ENCODE measurements around the gene MTSS2. TPM values are rescaled to one million over a fixed set of nuclear protein-coding genes. Genes with fewer than 3 reads are reported as not detected.

The MTSS2 gene
- total and polyA plus RNA-seq, 2 of the 8 experiments (the other 6 are each of a cell fraction or from before 2014, with no cell fraction given) = 23.3 to 36.7 TPM

GRCh38 chr16:70709942-70710341, 24.1 kb upstream of the MTSS2 start:
- Histone ChIP-seq H2AK5ac (ENCODE audit: low read depth, low read length) (no peak overlapping the region), H3K56ac (replicated peaks; ENCODE audit: insufficient read length, low read depth, low read length) (no peak overlapping the region), H2BK12ac (ENCODE audit: low read depth, low read length) (peak overlapping the region; percentile 63; the same call in 1 of the 2 replicates), H3K9me3 (ENCODE audit: insufficient read depth in 2 of 2, low read depth in 1 of 2, low read length in 1 of 2) (no peaks in the 10 kb centered on the region), H2BK5ac (ENCODE audit: low read depth, low read length) (no peak overlapping the region), H4K20me1 (replicated peaks in 1 of 2; ENCODE audit: control insufficient read depth in 1 of 2, insufficient read depth in 2 of 2, low read length in 2 of 2) (peaks cover 0 to 3% of the 10 kb centered on the region in 2 experiments), H3K27ac (ENCODE audit: low read depth, low read length) (no peak overlapping the region), H3K4me2 (ENCODE audit: insufficient read depth in 1 of 2, low read depth in 2 of 2, low read length in 2 of 2) (no peak overlapping the region), H3K9ac (replicated peaks in 1 of 4; ENCODE audit: extremely low read depth in 1 of 4, low read depth in 3 of 4, low read length in 3 of 4) (no peak overlapping the region), H2AFZ (ENCODE audit: low read length) (no peak overlapping the region), H2BK120ac (replicated peaks; ENCODE audit: low read depth, low read length) (no peak overlapping the region), H3K4me1 (replicated peaks in 1 of 4; ENCODE audit: control insufficient read depth in 3 of 4, insufficient read depth in 4 of 4, low read length in 3 of 4) (peaks cover 4 to 32% (median 21%) of the 10 kb centered on the region in 4 experiments), H3K79me1 (ENCODE audit: low read depth, low read length) (no peaks in the 10 kb centered on the region), H3K36me3 (ENCODE audit: control insufficient read depth in 2 of 4, insufficient read depth in 4 of 4, low read length in 3 of 4) (no peaks in the 10 kb centered on the region), H2BK15ac (ENCODE audit: low read length) (0 out of 2 replicates have a peak overlapping the region, but pooled peaks have one; percentile 40), H3K18ac (ENCODE audit: extremely low read depth, low read length) (no peak overlapping the region), H3K23ac (ENCODE audit: insufficient read length) (no peak overlapping the region), H3K27me3 (replicated peaks in 1 of 4; ENCODE audit: control insufficient read depth in 3 of 4, extremely low read depth in 1 of 4, insufficient read depth in 3 of 4, low read length in 3 of 4) (no peaks in the 10 kb centered on the region), H4K91ac (replicated peaks; ENCODE audit: insufficient read length, low read length) (no peak overlapping the region), H4K8ac (ENCODE audit: extremely low read depth, insufficient read depth, low read length) (no peak overlapping the region), H3K4ac (replicated peaks; ENCODE audit: insufficient read length, low read depth, low read length) (no peak overlapping the region), H3K79me2 (ENCODE audit: control insufficient read depth in 1 of 2, insufficient read depth in 2 of 2, low read length in 2 of 2) (no peaks in the 10 kb centered on the region), H2BK20ac (ENCODE audit: low read length) (no peak overlapping the region), H4K5ac (ENCODE audit: insufficient read length, low read depth, low read length) (no peak overlapping the region), H3K23me2 (ENCODE audit: low read depth, low read length) (no peaks in the 10 kb centered on the region), H3K14ac (ENCODE audit: insufficient read length) (no peak overlapping the region), H3K4me3 (ENCODE audit: extremely low read depth in 1 of 4, insufficient read depth in 2 of 4, low read depth in 3 of 4, low read length in 4 of 4) (no peak overlapping the region)
- ChIA-PET POLR2A (ENCODE audit: partially characterized antibody) (interaction anchor here (1.3 kb wide), 1 partner anchor 15 kb away, joined by 4 read pairs; no protein-coding TSS in a partner anchor), CTCF (ENCODE audit: partially characterized antibody) (interaction anchor here (0.9 to 3.5 kb wide), 5 partner anchors 9 to 61 kb away, joined by 3 to 17 read pairs (median 7); no protein-coding TSS in a partner anchor)
- 98% methylated on average over 7 of the region's 7 CpGs; no CpG with 5 or more reads in 1 of the 2 experiments for WGBS, 2 experiments (ENCODE audit: extremely low coverage in 1 of 2, insufficient coverage in 1 of 2, insufficient read length in 1 of 2, insufficient replicate concordance in 2 of 2, low coverage in 1 of 2, low lambda C conversion rate in 2 of 2, missing lambda C conversion rate in 1 of 2)
- FAIRE-seq (no peak), DNase-seq (ENCODE audit: low read depth in 1 of 2, low spot score in 2 of 2) (no peak)
- TF ChIP-seq RXRA (IDR thresholded peaks at IDR 0.05; ENCODE audit: insufficient read depth, low read depth, low read length) (no peak), TAF7 (optimal IDR thresholded peaks at IDR 0.05; ENCODE audit: borderline replicate concordance, low read depth, low read length) (no peak), KDM4A (IDR thresholded peaks at IDR 0.05; ENCODE audit: low read depth, low read length, severe bottlenecking) (no peak), CBX5 (IDR thresholded peaks at IDR 0.05; ENCODE audit: low read depth, low read length) (no peak), NANOG (IDR thresholded peaks at IDR 0.05; ENCODE audit: insufficient read depth, low read depth, low read length, poor library complexity, severe bottlenecking) (no peak), ATF2 (IDR thresholded peaks at IDR 0.05; ENCODE audit: low read length) (no peak), JUN (IDR thresholded peaks at IDR 0.05; ENCODE audit: low read depth, low read length) (no peak), SIRT6 (IDR thresholded peaks at IDR 0.05; ENCODE audit: low read length) (no peak), CBX8 (IDR thresholded peaks at IDR 0.05; ENCODE audit: borderline replicate concordance, low read depth, low read length) (no peak), BACH1 (IDR thresholded peaks at IDR 0.05; ENCODE audit: low read length) (no peak)

Measured in H1 (cell line).